ENCODE measurements around the gene TRPC4. TPM values are rescaled to one million over a fixed set of nuclear protein-coding genes. Genes with fewer than 3 reads are reported as not detected.
A peak's percentile ranks its signal among the peaks of the same experiment; 100 is the strongest.

The TRPC4 gene
- 3.3 TPM for polyA plus RNA-seq (2013, experiment 1 of 2)
- 3.4 TPM for polyA plus RNA-seq (2013, experiment 2 of 2)

DNA sequence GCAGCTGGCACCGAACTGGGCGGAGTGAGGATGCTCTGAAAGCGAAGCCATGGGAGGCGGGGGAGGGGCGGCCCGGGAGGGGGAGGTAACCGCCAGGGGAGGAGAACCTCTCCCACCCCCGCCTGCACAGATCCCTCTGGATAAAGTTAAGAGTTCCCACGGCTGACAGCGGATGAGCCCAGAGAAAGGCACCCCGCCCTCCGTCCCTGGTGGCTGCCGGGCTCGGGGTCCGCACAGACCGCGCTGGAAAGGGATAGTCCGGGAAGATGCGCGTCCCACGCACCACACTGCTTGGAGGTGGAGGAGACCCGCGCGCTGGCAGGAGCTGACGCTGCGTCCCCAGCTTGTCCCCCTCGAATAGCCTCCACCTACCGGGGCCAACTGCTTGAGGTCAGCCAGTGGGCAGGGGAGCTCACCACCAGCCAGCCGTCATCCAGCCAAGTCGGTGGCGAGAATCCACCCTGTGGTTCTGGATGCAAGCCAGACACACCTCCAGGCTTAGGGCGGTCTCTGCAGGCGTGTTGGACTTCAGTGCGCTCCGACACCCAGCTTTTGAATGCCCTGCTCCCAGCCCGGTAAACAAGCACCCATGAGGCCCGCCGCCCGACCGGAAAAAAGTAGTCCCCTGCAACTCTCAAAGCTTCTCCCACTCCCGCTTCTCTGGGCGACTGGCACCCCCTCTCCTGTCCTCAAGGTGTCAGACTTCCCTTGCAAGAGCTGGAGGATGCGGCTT lies at the start of gene TRPC4:
Gene TRPC4, minus strand, starts transcription at position 17 of the 733 bp plus-strand sequence. CDS start 86,439 bp downstream, outside the sequence.
- Histone ChIP-seq H3K4me3 (ENCODE audit: low read length in 2 of 2) (peak within 1 kb of the TSS; percentile 76 to 96), H3K27ac (replicated peaks; ENCODE audit: low read length) (peak within 1 kb of the TSS; percentile 42), H3K27me3 (ENCODE audit: control insufficient read depth in 3 of 3, insufficient read depth in 3 of 3, low read depth in 1 of 3, low read length in 3 of 3) (no peaks in the 10 kb centered on the region), H2AK5ac (ENCODE audit: low read depth, low read length) (no peak within 1 kb of the TSS), H3K9ac (ENCODE audit: low read depth, low read length, poor library complexity) (peak within 1 kb of the TSS; percentile 97), H2BK120ac (ENCODE audit: low read depth, low read length) (no peak within 1 kb of the TSS), H3K4me2 (ENCODE audit: insufficient read depth, low read length, poor library complexity, severe bottlenecking) (peak within 1 kb of the TSS; percentile 63), H3K18ac (ENCODE audit: low read length) (peak within 1 kb of the TSS; percentile 93), H3K14ac (ENCODE audit: low read length) (peak within 1 kb of the TSS; percentile 98), H3K23ac (ENCODE audit: low read depth, low read length, poor library complexity) (peak within 1 kb of the TSS; percentile 48), H3K79me1 (ENCODE audit: low read depth, low read length) (no peaks in the 10 kb centered on the region), H2BK12ac (ENCODE audit: low read length) (peak within 1 kb of the TSS; percentile 4), H2BK15ac (ENCODE audit: low read length) (peak within 1 kb of the TSS; percentile 87), H4K8ac (ENCODE audit: low read depth, low read length) (no peak within 1 kb of the TSS), H2BK5ac (ENCODE audit: low read length) (peak within 1 kb of the TSS; percentile 85), H2AFZ (ENCODE audit: low read length) (peak within 1 kb of the TSS; percentile 97), H3K4ac (ENCODE audit: low read length) (no peak within 1 kb of the TSS), H3K9me3 (replicated peaks in 1 of 2; ENCODE audit: control insufficient read depth in 2 of 2, insufficient read depth in 1 of 2, low read depth in 1 of 2, low read length in 2 of 2) (no peaks in the 10 kb centered on the region), H3K36me3 (replicated peaks in 1 of 2; ENCODE audit: control insufficient read depth in 2 of 2, insufficient read depth in 2 of 2, low read length in 2 of 2) (no peaks in the 10 kb centered on the region), H4K91ac (ENCODE audit: low read depth, low read length, poor library complexity) (no peak within 1 kb of the TSS), H3K4me1 (ENCODE audit: control insufficient read depth in 2 of 2, insufficient read depth in 1 of 2, low read depth in 1 of 2, low read length in 2 of 2) (peaks cover 2 to 7% of the 10 kb centered on the region in 2 donors)
- no CpG with 5 or more reads among the region's 43 CpGs for WGBS, 2 donors (ENCODE audit: extremely low coverage in 2 of 2, insufficient read length in 2 of 2, insufficient replicate concordance in 1 of 2)
- peak; percentile 61 for DNase-seq (ENCODE audit: low spot score)

GRCh38 chr13:37918751-37919150 lies 49.2 kb upstream of the TRPC4 start:
- H2AK5ac ChIP-seq (ENCODE audit: low read depth, low read length) = no peak overlapping the region
- H2BK15ac ChIP-seq (ENCODE audit: low read length) = no peak overlapping the region
- no peak overlapping the region for H3K9ac ChIP-seq (ENCODE audit: low read depth, low read length, poor library complexity)
- no peak overlapping the region for H2BK12ac ChIP-seq (ENCODE audit: low read length)
- no peak overlapping the region for H4K8ac ChIP-seq (ENCODE audit: low read depth, low read length)
- no peak overlapping the region for H3K27ac ChIP-seq (replicated peaks; ENCODE audit: low read length)
- H2BK5ac ChIP-seq (ENCODE audit: low read length) = no peak overlapping the region
- H3K18ac ChIP-seq (ENCODE audit: low read length) = no peak overlapping the region
- WGBS, 2 donors (ENCODE audit: extremely low coverage in 2 of 2, insufficient read length in 2 of 2, insufficient replicate concordance in 1 of 2) = no CpG with 5 or more reads among the region's 4 CpGs
- no peak overlapping the region for H3K23ac ChIP-seq (ENCODE audit: low read depth, low read length, poor library complexity)
- no peak overlapping the region for H2BK120ac ChIP-seq (ENCODE audit: low read depth, low read length)
- peak overlapping the region; percentile 4 for H2AFZ ChIP-seq (ENCODE audit: low read length)
- DNase-seq (ENCODE audit: low spot score) = no peak
- H3K36me3 ChIP-seq (replicated peaks in 1 of 2; ENCODE audit: control insufficient read depth in 2 of 2, insufficient read depth in 2 of 2, low read length in 2 of 2) = no peaks in the 10 kb centered on the region
- H4K91ac ChIP-seq (ENCODE audit: low read depth, low read length, poor library complexity) = no peak overlapping the region
- no peaks in the 10 kb centered on the region for H3K27me3 ChIP-seq (ENCODE audit: control insufficient read depth in 3 of 3, insufficient read depth in 3 of 3, low read depth in 1 of 3, low read length in 3 of 3)
- H3K79me1 ChIP-seq (ENCODE audit: low read depth, low read length) = no peaks in the 10 kb centered on the region
- no peak overlapping the region for H3K14ac ChIP-seq (ENCODE audit: low read length)
- no peak overlapping the region for H3K4ac ChIP-seq (ENCODE audit: low read length)
- peaks cover 7 to 15% of the 10 kb centered on the region in 2 donors for H3K4me1 ChIP-seq (ENCODE audit: control insufficient read depth in 2 of 2, insufficient read depth in 1 of 2, low read depth in 1 of 2, low read length in 2 of 2)
- peaks cover 4 to 15% of the 10 kb centered on the region in 2 donors for H3K9me3 ChIP-seq (replicated peaks in 1 of 2; ENCODE audit: control insufficient read depth in 2 of 2, insufficient read depth in 1 of 2, low read depth in 1 of 2, low read length in 2 of 2)
- H3K4me2 ChIP-seq (ENCODE audit: insufficient read depth, low read length, poor library complexity, severe bottlenecking) = no peak overlapping the region
- no peak overlapping the region for H3K4me3 ChIP-seq (ENCODE audit: low read length in 2 of 2)

- no CpG with 5 or more reads among the region's 3 CpGs for WGBS, 2 donors (ENCODE audit: extremely low coverage in 2 of 2, insufficient read length in 2 of 2, insufficient replicate concordance in 1 of 2)
- Histone ChIP-seq H3K14ac (ENCODE audit: low read length) (no peak overlapping the region), H2BK12ac (ENCODE audit: low read length) (no peak overlapping the region), H4K8ac (ENCODE audit: low read depth, low read length) (no peak overlapping the region), H2AFZ (ENCODE audit: low read length) (peak overlapping the region; percentile 33), H3K4me2 (ENCODE audit: insufficient read depth, low read length, poor library complexity, severe bottlenecking) (no peak overlapping the region), H2BK5ac (ENCODE audit: low read length) (no peak overlapping the region), H4K91ac (ENCODE audit: low read depth, low read length, poor library complexity) (no peak overlapping the region), H3K4me3 (ENCODE audit: low read length in 2 of 2) (no peak overlapping the region), H2BK120ac (ENCODE audit: low read depth, low read length) (no peak overlapping the region), H3K79me1 (ENCODE audit: low read depth, low read length) (no peaks in the 10 kb centered on the region), H3K36me3 (replicated peaks in 1 of 2; ENCODE audit: control insufficient read depth in 2 of 2, insufficient read depth in 2 of 2, low read length in 2 of 2) (no peaks in the 10 kb centered on the region), H2BK15ac (ENCODE audit: low read length) (no peak overlapping the region), H3K4me1 (ENCODE audit: control insufficient read depth in 2 of 2, insufficient read depth in 1 of 2, low read depth in 1 of 2, low read length in 2 of 2) (peaks cover 7 to 15% of the 10 kb centered on the region in 2 donors), H3K4ac (ENCODE audit: low read length) (no peak overlapping the region), H3K27me3 (ENCODE audit: control insufficient read depth in 3 of 3, insufficient read depth in 3 of 3, low read depth in 1 of 3, low read length in 3 of 3) (no peaks in the 10 kb centered on the region), H2AK5ac (ENCODE audit: low read depth, low read length) (no peak overlapping the region), H3K9me3 (replicated peaks in 1 of 2; ENCODE audit: control insufficient read depth in 2 of 2, insufficient read depth in 1 of 2, low read depth in 1 of 2, low read length in 2 of 2) (peaks cover 4 to 15% of the 10 kb centered on the region in 2 donors), H3K18ac (ENCODE audit: low read length) (no peak overlapping the region), H3K9ac (ENCODE audit: low read depth, low read length, poor library complexity) (no peak overlapping the region), H3K27ac (replicated peaks; ENCODE audit: low read length) (no peak overlapping the region), H3K23ac (ENCODE audit: low read depth, low read length, poor library complexity) (no peak overlapping the region)
- no peak for DNase-seq (ENCODE audit: low spot score)
Measured at GRCh38 chr13:37918116-37918714, 48.6 kb upstream of the TRPC4 start.

- Histone ChIP-seq H3K9ac (ENCODE audit: low read depth, low read length, poor library complexity) (no peak overlapping the region), H3K27ac (replicated peaks; ENCODE audit: low read length) (peak overlapping the region; percentile 58), H2AFZ (ENCODE audit: low read length) (peak overlapping the region; percentile 55), H3K4me2 (ENCODE audit: insufficient read depth, low read length, poor library complexity, severe bottlenecking) (no peak overlapping the region), H3K4me3 (ENCODE audit: low read length in 2 of 2) (no peak overlapping the region), H2BK15ac (ENCODE audit: low read length) (no peak overlapping the region), H3K79me1 (ENCODE audit: low read depth, low read length) (no peaks in the 10 kb centered on the region), H3K18ac (ENCODE audit: low read length) (no peak overlapping the region), H4K91ac (ENCODE audit: low read depth, low read length, poor library complexity) (no peak overlapping the region), H2BK12ac (ENCODE audit: low read length) (no peak overlapping the region), H3K4ac (ENCODE audit: low read length) (no peak overlapping the region), H2BK120ac (ENCODE audit: low read depth, low read length) (no peak overlapping the region), H3K9me3 (replicated peaks in 1 of 2; ENCODE audit: control insufficient read depth in 2 of 2, insufficient read depth in 1 of 2, low read depth in 1 of 2, low read length in 2 of 2) (peaks cover 4 to 15% of the 10 kb centered on the region in 2 donors), H3K4me1 (ENCODE audit: control insufficient read depth in 2 of 2, insufficient read depth in 1 of 2, low read depth in 1 of 2, low read length in 2 of 2) (peaks cover 7 to 15% of the 10 kb centered on the region in 2 donors), H2AK5ac (ENCODE audit: low read depth, low read length) (no peak overlapping the region), H2BK5ac (ENCODE audit: low read length) (no peak overlapping the region), H4K8ac (ENCODE audit: low read depth, low read length) (no peak overlapping the region), H3K27me3 (ENCODE audit: control insufficient read depth in 3 of 3, insufficient read depth in 3 of 3, low read depth in 1 of 3, low read length in 3 of 3) (no peaks in the 10 kb centered on the region), H3K36me3 (replicated peaks in 1 of 2; ENCODE audit: control insufficient read depth in 2 of 2, insufficient read depth in 2 of 2, low read length in 2 of 2) (no peaks in the 10 kb centered on the region), H3K23ac (ENCODE audit: low read depth, low read length, poor library complexity) (no peak overlapping the region), H3K14ac (ENCODE audit: low read length) (no peak overlapping the region)
- WGBS, 2 donors (ENCODE audit: extremely low coverage in 2 of 2, insufficient read length in 2 of 2, insufficient replicate concordance in 1 of 2) = no CpG with 5 or more reads among the region's 2 CpGs
- DNase-seq (ENCODE audit: low spot score) = no peak
Measured at GRCh38 chr13:37914781-37915391, 45.3 kb upstream of the TRPC4 start.
